HT1080 (cell line): ENCODE results near the gene IGDCC3. TPM values are rescaled to one million over a fixed set of nuclear protein-coding genes. Genes with fewer than 3 reads are reported as not detected.

Source experiments
- DNase-seq: peaks from one replicate; pipeline ENCODE4 v3.0.0-alpha.2; 2015; ENCODE audit warnings: low read depth
- polyA plus RNA-seq, 2 experiments: library from polyadenylated mRNA; depleted of rRNA; stranded (reverse); fragments of >200 nt; gene quantifications; 2 replicates each; pipeline ENCODE4 v1.2.3, GENCODE V29; 2015
- total RNA-seq: library from RNA; depleted of rRNA; stranded (reverse); fragments of >200 nt; shearing (Covaris generic); gene quantifications from 2 replicates; pipeline ENCODE4 v1.2.3, GENCODE V29; 2014; rRNA removed

The IGDCC3 gene
- 0.19 TPM in 1 of 2 replicates, not detected in the other for total RNA-seq
- polyA plus RNA-seq (2015; cell fraction: cytosol; rRNA removed): not detected in 2 replicates
- not detected in 2 replicates for polyA plus RNA-seq (2015; cell fraction: nucleus; rRNA removed)

GRCh38 chr15:65377976-65378366 is at the start of gene IGDCC3:
TSS of gene IGDCC3 (minus strand) at chr15:65378002. CDS start at chr15:65377788, 214 bp downstream.
- no peak for DNase-seq

DNA sequence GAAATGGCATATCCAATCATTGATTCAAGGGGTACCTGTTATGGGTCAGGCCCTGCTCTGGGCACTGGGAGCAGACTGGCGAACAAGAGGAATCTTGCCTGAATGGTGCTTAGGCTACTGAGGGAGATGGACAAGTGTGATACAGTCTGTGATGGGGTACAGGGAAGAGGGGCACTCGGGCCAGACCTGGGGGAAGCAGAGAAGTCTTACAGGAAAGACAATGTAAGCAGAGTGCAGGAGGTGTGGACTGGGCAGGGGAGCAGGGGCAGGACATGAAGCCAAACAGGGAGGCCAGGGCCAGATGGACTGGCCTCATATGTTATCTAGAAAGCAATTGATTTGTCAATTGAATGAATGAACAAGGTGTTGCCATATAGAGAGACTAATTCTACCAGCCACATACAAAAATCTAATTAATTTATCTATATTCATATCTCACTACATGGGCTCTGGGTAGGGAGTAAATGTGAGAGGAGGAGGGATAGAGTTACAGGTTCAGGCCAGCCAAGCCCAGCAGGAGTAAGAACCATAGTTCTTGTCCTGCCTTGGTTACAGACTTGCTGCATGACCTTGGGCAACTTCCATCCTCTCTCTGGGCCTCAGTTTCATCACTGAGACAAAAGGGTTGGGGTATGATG is 48.5 kb upstream of the IGDCC3 start:
- no peak for DNase-seq

GRCh38 chr15:65424683-65425082 is 46.9 kb upstream of the IGDCC3 start:
- no peak for DNase-seq

DNA sequence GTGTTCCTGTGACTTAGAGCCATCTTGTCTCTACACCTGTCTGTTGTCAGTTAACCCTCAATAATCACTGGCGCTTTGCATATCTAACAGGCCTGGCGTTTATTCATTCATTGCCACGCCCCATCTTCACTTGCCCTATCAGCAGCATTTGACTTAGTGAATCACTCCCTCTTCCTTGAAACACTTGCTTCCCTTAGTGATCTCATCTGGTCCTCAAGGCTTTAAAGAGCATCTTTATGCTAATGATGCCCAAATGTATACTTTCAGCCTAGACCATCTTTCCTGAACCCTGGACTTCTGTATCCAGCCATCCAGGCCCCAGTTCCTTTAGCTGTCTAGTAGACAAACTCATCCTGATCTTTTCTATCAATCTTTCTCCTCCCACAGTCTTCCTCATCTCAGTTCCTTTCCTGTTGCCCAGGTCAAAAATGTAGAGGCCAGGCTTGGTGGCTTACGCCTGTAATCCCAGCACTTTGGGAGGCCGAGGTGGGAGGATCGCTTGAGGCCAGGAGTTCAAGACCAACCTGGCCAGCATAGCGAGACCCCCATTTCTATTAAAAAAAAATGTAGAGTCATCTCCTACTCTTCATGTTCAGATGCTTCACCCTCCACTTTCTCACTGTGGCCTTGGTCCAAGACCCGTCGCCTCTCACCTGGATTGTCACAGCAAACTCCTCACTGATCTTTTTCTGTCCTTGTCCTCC is 46.3 kb upstream of the IGDCC3 start:
- peak; percentile 45 for DNase-seq

DNA sequence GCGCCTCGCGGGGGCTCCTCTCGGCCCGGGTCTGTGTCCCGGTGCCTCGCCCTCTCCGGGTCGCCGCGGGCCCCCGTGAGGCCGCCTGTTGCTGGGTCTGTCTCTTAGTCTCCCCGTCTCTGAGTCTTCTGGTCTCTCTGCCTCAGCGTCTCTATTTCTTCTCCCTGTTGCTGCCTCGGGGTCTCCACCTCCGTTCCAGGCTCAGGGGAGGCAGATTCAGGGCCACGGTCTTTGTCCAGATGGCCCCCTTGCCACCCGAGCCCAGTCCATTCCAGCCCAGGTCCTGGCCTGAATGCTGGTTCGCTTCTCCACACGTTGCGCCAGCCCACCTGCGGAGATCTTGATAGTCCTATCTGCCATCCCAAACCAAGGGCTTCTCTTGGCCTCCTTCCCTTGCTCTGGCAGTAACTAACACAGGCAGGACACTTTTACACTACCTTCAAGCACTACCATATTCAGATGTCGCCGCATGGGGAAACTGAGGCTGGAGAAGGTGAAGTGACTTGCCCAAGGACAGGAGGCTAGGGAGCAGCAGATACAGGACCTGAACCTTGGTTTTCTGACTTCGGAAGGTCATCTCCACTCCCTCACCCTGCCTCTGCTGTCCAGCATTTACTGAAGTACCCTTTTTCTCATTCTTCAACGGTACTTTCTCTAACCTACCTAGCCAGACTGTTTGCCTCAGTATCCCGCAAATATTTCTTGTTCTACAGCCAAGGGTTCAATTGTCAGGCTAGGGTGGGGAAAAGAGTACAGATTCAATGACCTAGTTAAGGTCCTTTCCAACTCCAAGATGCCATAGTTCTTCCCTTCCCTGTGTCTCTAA is 45.6 kb upstream of the IGDCC3 start:
- DNase-seq: no peak

- DNase-seq: no peak
These were observed 43.8 kb upstream of the IGDCC3 start for GRCh38 chr15:65421360-65422215.

DNA sequence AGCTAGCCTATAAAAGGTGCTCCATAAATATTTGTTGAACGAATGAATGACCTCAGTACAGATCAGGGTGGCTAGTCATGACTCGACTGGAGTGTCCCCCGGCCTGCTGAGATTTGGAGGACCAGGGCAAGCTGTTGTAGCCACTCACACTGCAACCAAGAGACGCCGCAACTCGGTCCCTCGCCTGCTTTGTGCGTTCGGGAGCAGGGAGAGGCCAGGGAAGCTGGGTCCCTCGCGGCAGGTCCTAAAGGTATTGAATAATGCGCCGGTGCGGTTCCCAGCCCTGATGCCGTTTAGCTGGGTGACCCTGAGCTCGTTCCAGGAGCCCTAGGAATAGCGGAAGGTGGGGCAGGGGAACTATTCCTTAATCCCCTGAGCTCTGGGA is 43.2 kb upstream of the IGDCC3 start:
- no peak for DNase-seq

DNA sequence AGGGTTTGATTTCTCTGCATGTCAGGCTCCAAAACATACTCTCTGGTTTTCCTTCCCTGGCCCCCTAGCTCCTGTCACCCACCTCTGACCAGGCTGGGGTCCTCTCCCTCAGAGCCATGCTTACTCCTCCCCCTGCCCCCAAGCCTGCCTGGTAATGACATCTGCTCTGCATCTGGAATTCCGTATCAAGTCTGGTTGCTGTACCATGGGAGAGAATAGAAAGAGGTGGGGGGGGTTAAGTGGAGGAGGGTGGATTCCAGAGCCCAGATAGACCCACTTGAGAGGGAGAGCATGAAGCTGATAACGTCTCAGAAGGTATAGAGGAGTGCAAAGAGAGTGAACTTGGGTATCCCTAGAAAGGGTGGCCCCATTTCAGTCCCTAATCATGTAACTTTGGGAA is 40.8 kb upstream of the IGDCC3 start:
- no peak for DNase-seq

DNA sequence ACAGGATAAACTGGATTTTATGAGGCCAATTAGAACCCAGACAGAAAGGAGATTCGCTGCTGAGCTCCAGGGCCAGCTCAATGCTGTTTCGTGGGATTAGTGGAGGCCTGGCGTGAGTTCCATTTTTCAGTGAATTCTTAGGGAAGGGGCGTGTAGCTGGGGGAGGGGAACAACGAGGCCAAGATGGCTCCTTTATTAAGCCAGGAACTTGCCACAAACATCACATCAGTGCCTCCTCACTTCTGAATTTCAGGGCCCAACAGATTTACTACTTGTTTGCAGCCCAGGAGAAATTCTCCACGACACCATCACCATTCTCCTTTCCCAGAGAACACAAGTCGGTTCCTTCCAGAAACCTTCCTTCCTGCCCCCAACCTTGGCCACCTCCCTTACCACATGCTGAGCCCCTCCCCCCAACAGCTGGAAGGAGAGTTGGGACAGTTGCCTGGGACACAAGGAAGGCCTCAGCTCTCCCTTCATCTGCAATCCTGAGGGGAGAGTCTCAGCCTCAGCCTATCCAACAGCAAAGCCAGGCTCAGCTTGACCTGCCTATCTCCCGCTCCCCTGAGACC is 39.1 kb upstream of the IGDCC3 start:
- DNase-seq: no peak

DNA sequence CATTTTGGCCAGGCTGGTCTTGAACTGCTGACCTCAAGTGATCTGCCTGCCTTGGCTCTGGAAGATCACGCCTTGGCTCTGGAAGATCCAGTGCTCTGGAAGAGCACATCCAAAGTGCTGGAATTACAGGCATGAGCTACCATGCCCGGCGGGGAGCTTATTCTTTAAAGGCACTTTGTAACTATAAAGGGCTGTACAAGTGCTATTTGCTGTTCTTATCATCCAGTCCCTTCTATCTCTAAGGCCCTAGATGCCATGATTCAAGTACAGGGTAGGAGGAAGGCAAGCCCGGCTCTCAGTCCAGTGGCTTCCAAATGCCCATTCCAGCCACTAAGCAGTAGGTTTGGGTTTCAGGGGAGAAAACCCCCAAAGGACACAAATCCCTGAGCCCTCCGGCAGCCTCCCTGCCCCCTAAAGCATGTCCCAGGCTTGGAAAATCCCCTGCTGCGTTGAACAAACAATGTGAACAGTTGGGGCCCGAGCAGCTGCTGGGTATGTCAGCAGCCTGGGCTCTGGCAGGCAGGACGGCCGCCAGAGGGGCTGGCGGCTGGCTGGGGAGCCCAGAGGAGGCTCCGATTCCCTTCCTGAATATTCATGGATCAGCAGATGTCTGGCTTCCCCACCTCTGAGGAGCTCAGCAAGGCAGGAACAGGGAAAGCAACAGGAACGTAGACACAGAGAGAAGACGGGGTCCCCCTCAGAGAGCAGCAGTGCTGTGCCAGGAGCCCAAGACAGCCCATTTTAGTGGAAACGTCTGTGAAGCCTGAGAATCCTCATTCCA is 37.2 kb upstream of the IGDCC3 start:
- DNase-seq: no peak

DNA sequence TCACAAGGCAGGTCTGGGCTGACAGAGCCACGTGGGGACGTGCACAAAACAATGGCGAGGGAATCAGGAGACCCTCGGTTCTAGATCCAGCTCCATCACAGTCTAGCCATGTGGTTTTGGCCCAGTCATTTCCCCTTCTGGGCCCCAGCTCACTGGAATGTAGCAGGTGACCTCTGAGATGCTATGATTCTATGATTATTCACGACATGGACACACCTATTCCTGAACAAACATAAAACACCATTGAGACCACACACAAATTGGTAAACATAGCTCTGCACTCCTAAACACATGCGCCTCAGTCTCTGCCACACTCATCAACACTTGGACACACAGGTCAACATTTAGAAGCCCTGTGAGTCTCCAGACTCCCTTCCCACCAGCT is 36.0 kb upstream of the IGDCC3 start:
- DNase-seq: peak; percentile 69

DNA sequence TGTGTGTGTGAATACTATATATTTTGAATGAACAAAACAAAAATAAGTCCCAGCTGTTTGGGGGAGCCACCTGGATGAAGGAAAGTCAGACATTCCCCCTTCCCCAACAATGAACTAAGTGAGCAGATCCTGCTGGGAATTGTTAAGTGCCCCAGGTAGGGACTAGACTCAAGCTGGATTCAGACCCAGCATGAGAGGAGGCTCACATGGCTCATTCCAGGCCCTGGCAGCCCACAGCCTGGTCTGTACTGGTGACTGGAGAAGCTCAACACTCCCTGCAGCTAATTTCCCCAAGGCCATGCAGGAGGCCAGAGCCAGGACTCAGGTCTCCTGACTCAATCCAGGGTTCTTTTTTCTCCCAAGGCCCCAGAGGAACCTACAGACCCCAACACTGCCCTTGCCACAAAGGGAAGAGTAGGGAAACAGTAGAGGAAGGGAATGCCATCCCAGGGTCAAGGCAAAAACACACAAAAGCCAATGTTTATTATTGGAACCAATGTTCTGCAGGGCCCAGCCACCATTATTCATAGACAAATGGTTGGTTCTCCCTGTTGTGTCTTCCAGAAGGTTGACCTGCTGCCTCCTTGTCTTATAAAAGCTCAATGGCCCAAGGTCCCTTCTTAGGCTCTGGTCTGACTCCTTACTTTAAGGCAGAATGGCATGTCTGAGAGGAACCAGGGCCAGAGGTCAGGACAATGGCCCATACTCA is 35.4 kb upstream of the IGDCC3 start:
- no peak for DNase-seq

- DNase-seq: no peak
These were observed 34.8 kb upstream of the IGDCC3 start for GRCh38 chr15:65412556-65412955.

DNA sequence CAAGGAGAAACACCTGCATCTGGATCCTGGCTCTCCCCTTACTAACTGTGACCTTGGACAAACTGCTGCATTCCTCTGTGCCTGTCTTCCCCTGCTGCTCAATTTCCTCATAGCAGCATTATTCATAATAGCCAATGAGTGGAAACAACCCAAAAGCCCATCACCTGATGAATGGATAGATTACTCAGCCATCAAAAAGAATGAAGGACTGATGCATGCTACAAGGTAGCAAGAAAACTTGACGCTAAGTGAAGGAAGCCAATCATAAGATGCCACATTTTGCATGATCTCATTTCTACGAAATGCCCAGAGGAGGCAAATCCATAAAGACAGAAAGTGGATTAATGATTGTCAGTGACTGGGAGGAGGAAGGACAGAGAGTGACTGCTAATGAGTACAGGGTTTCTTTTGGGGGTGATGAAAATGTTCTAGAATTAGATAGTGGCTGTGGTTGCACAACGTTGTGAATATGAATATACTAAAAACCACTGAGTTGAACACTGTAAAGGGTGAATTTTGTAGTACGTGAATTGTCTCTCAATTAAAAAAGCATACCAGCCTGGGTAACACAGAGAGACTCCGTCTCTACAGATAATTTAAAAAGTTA is 33.8 kb upstream of the IGDCC3 start:
- DNase-seq: peak; percentile 68

- no peak for DNase-seq
These were observed 33.2 kb upstream of the IGDCC3 start for GRCh38 chr15:65410972-65411371.

DNA sequence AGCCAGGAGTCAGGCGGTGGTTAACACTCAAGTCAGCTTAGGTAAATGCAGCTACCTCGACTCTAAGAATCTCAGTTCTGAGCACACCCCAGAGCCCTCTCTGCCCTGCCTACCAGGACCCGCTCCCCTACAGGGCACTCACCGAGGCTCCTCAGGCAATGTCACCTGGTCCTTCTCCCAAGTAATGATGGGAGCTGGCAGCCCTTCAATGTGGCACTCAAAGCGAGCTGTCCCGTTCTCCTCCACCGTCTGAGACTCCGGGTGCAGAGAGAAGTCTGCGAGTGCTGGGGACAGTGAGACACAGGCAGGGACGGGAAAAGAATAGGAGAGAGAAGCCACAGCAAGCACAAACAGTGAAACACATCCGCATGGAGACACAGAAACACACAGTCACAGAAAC is 32.2 kb upstream of the IGDCC3 start:
- no peak for DNase-seq

- DNase-seq: peak; percentile 99
These were observed 31.3 kb upstream of the IGDCC3 start for GRCh38 chr15:65409036-65409631.

- no peak for DNase-seq
These were observed 30.7 kb upstream of the IGDCC3 start for GRCh38 chr15:65408324-65409035.
